ENCODE measurements around the gene SAYSD1. TPM values are rescaled to one million over a fixed set of nuclear protein-coding genes. Genes with fewer than 3 reads are reported as not detected.

SAYSD1 gene
- total and polyA plus RNA-seq, 2 donors (not counting 1 experiment from before 2014, with no cell fraction given): 4.6 to 17.8 TPM

- Histone ChIP-seq H3K9ac (ENCODE audit: low read length) (no peak overlapping the region), H3K9me3 (ENCODE audit: control extremely low read depth in 1 of 3, control insufficient read depth in 2 of 3, insufficient read depth in 1 of 3, low read length in 2 of 3) (no peaks in the 10 kb centered on the region), H2AFZ (ENCODE audit: insufficient read depth, low read depth, low read length, poor library complexity, severe bottlenecking) (no peak overlapping the region), H4K20me1 (ENCODE audit: control insufficient read depth, insufficient read depth, low read length, poor library complexity, severe bottlenecking) (no peaks in the 10 kb centered on the region), H3K27me3 (replicated peaks in 1 of 4; ENCODE audit: control extremely low read depth in 1 of 4, control insufficient read depth in 3 of 4, insufficient read depth in 4 of 4, low read length in 3 of 4) (peaks cover 0 to 3% (median 0%) of the 10 kb centered on the region in 4 experiments), H3K4me2 (replicated peaks; ENCODE audit: low read depth, low read length, poor library complexity, severe bottlenecking) (no peak overlapping the region), H3K4me1 (ENCODE audit: control insufficient read depth in 2 of 2, insufficient read depth in 2 of 2, low read length in 2 of 2) (no peaks in the 10 kb centered on the region), H3K36me3 (replicated peaks in 1 of 2; ENCODE audit: control extremely low read depth in 1 of 2, control insufficient read depth in 1 of 2, extremely low read depth in 1 of 2, insufficient read depth in 2 of 2, low read length in 1 of 2) (no peaks in the 10 kb centered on the region), H3K27ac (ENCODE audit: low read length in 2 of 2) (no peak overlapping the region), H3K79me2 (ENCODE audit: control insufficient read depth, insufficient read depth, low read length) (no peaks in the 10 kb centered on the region), H3K4me3 (ENCODE audit: control extremely low read depth in 1 of 5, extremely low read depth in 1 of 5, insufficient read depth in 1 of 5, low read depth in 2 of 5, low read length in 4 of 5) (no peak overlapping the region)
- Mint-ChIP-seq H3K27me3 (peaks cover 17% of the 10 kb centered on the region), H3K4me1 (no peaks in the 10 kb centered on the region), H3K27ac (no peak overlapping the region), H3K4me3 (no peak overlapping the region), H3K9me3 (ENCODE audit: insufficient read depth) (no peaks in the 10 kb centered on the region)
- no peak for ATAC-seq (ENCODE audit: low read depth)
- no peak for DNase-seq
- ChIA-PET POLR2A (no interaction called here), CTCF (no interaction called here)
- intact Hi-C loops (cut with micrococcal nuclease): no loop called here
- no peak for TF ChIP-seq EZH2 (IDR thresholded peaks at IDR 0.05; ENCODE audit: borderline replicate concordance, insufficient read depth, low read depth, low read length, poor library complexity, severe bottlenecking)
- TF ChIP-seq, protein P1, sequence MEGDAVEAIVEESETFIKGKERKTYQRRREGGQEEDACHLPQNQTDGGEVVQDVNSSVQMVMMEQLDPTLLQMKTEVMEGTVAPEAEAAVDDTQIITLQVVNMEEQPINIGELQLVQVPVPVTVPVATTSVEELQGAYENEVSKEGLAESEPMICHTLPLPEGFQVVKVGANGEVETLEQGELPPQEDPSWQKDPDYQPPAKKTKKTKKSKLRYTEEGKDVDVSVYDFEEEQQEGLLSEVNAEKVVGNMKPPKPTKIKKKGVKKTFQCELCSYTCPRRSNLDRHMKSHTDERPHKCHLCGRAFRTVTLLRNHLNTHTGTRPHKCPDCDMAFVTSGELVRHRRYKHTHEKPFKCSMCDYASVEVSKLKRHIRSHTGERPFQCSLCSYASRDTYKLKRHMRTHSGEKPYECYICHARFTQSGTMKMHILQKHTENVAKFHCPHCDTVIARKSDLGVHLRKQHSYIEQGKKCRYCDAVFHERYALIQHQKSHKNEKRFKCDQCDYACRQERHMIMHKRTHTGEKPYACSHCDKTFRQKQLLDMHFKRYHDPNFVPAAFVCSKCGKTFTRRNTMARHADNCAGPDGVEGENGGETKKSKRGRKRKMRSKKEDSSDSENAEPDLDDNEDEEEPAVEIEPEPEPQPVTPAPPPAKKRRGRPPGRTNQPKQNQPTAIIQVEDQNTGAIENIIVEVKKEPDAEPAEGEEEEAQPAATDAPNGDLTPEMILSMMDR (IDR thresholded peaks at IDR 0.05): no peak
- 93% methylated on average over 9 of the region's 9 CpGs for WGBS (ENCODE audit: insufficient coverage)
These were observed 42.2 kb downstream of the SAYSD1 start for GRCh38 chr6:39072830-39073229.

DNA sequence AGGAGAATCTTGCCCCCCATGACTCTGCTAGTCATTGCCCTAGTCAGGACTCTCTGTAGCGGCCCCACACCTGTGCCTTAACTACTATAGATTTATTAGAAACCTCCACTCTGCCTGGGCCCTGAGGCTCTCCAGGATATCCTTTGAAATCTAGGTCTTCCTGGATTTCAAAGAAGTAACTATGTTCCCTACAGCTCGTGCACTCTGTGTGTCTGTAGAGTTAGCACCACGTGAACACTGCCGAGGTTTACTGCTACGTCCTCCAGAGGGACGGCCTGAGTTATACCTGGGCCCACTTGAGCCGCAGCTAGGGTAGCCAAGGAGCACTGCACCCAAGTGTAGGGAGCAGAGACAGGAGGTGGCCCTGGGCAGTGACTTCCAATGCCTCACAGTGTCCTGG, 46.6 kb downstream of the SAYSD1 start:
- no peaks in the 10 kb centered on the region for H3K9me3 ChIP-seq (ENCODE audit: control extremely low read depth in 1 of 3, control insufficient read depth in 2 of 3, insufficient read depth in 1 of 3, low read length in 2 of 3)
- ATAC-seq (ENCODE audit: low read depth) (no peak), DNase-seq (no peak)
- intact Hi-C loops (cut with micrococcal nuclease): no loop called here
- no peaks in the 10 kb centered on the region for H3K4me1 Mint-ChIP-seq
- ChIA-PET CTCF (interaction anchor here (0.6 kb wide), 1 partner anchor 570 kb away, joined by 6 read pairs; no protein-coding TSS in a partner anchor), POLR2A (no interaction called here)
- H3K4me3 Mint-ChIP-seq: no peak overlapping the region
- no peak overlapping the region for H3K4me2 ChIP-seq (replicated peaks; ENCODE audit: low read depth, low read length, poor library complexity, severe bottlenecking)
- no peaks in the 10 kb centered on the region for H3K79me2 ChIP-seq (ENCODE audit: control insufficient read depth, insufficient read depth, low read length)
- H3K9me3 Mint-ChIP-seq (ENCODE audit: insufficient read depth): no peaks in the 10 kb centered on the region
- H3K4me1 ChIP-seq (ENCODE audit: control insufficient read depth in 2 of 2, insufficient read depth in 2 of 2, low read length in 2 of 2): no peaks in the 10 kb centered on the region
- WGBS (ENCODE audit: insufficient coverage): 71% methylated on average over 6 of the region's 7 CpGs
- no peak overlapping the region for H3K27ac Mint-ChIP-seq
- peaks cover 0 to 3% (median 0%) of the 10 kb centered on the region in 4 experiments for H3K27me3 ChIP-seq (replicated peaks in 1 of 4; ENCODE audit: control extremely low read depth in 1 of 4, control insufficient read depth in 3 of 4, insufficient read depth in 4 of 4, low read length in 3 of 4)
- no peak overlapping the region for H3K4me3 ChIP-seq (ENCODE audit: control extremely low read depth in 1 of 5, extremely low read depth in 1 of 5, insufficient read depth in 1 of 5, low read depth in 2 of 5, low read length in 4 of 5)
- H3K9ac ChIP-seq (ENCODE audit: low read length): no peak overlapping the region
- no peak overlapping the region for H3K27ac ChIP-seq (ENCODE audit: low read length in 2 of 2)
- H3K27me3 Mint-ChIP-seq: peaks cover 27% of the 10 kb centered on the region
- no peaks in the 10 kb centered on the region for H4K20me1 ChIP-seq (ENCODE audit: control insufficient read depth, insufficient read depth, low read length, poor library complexity, severe bottlenecking)
- TF ChIP-seq, protein P1 (IDR thresholded peaks at IDR 0.05): no peak
- TF ChIP-seq EZH2 (IDR thresholded peaks at IDR 0.05; ENCODE audit: borderline replicate concordance, insufficient read depth, low read depth, low read length, poor library complexity, severe bottlenecking): no peak
- H3K36me3 ChIP-seq (replicated peaks in 1 of 2; ENCODE audit: control extremely low read depth in 1 of 2, control insufficient read depth in 1 of 2, extremely low read depth in 1 of 2, insufficient read depth in 2 of 2, low read length in 1 of 2): no peaks in the 10 kb centered on the region
- no peak overlapping the region for H2AFZ ChIP-seq (ENCODE audit: insufficient read depth, low read depth, low read length, poor library complexity, severe bottlenecking)

All from B cell (primary cell).